ENCODE measurements around the gene TRIP6.

TRIP6 gene

GRCh38 chr7:100860702-100861615 lies 6.2 kb upstream of the TRIP6 start:
- TF ChIP-seq, protein P1, sequence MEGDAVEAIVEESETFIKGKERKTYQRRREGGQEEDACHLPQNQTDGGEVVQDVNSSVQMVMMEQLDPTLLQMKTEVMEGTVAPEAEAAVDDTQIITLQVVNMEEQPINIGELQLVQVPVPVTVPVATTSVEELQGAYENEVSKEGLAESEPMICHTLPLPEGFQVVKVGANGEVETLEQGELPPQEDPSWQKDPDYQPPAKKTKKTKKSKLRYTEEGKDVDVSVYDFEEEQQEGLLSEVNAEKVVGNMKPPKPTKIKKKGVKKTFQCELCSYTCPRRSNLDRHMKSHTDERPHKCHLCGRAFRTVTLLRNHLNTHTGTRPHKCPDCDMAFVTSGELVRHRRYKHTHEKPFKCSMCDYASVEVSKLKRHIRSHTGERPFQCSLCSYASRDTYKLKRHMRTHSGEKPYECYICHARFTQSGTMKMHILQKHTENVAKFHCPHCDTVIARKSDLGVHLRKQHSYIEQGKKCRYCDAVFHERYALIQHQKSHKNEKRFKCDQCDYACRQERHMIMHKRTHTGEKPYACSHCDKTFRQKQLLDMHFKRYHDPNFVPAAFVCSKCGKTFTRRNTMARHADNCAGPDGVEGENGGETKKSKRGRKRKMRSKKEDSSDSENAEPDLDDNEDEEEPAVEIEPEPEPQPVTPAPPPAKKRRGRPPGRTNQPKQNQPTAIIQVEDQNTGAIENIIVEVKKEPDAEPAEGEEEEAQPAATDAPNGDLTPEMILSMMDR (IDR thresholded peaks at IDR 0.05; ENCODE audit: low read depth, low read length), result no peak
- H3K4me3 ChIP-seq (ENCODE audit: low read depth, low read length), result no peak overlapping the region

DNA sequence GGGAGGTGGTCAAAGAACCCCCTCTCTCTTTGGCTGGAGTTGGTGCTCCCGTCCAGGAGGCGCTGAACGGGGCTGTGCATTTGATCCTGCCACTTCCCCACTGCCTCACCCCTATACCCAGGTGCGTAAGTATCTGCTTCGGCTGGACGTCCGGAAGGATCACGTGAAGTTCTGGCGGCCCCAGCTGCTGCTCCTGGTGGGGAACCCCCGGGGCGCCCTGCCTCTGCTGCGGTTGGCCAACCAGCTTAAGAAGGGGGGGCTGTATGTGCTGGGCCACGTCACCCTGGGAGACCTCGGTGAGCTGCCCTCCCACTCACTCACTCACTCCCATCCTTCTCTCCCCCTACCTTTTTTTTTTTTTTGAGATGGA lies 5.6 kb upstream of the TRIP6 start:
- no peak overlapping the region for H3K4me3 ChIP-seq (ENCODE audit: low read depth, low read length)
- TF ChIP-seq, protein P1 (IDR thresholded peaks at IDR 0.05; ENCODE audit: low read depth, low read length), result no peak

DNA sequence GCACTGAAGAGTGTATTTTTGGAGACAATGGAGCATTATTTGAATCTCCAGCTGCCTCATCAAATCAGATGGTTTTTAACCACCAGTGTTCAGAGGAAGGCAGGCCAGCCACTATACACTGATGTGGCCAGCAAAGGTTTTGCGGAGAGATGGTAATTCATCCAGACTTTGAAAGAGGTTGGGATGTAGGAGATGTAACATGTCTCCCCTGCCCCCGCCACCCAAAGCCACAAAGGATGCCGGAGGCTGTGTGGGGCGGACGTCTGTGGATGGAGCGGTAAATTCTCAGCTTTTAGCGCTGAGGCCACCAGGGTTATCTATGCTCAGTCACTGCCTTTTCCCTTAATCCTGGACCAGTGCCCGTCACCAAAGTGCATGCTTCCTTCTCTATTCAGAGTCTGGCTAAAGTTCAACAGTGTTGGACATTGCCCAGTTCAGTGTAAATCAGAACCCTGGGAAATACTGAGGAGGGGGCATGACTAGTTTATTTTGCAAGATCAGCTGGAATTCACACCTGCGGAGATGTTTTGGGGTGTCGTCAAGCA lies 3.7 kb upstream of the TRIP6 start:
- H3K4me3 ChIP-seq (ENCODE audit: low read depth, low read length), result no peak overlapping the region
- TF ChIP-seq, protein P1 (IDR thresholded peaks at IDR 0.05; ENCODE audit: low read depth, low read length), result no peak

- no peak overlapping the region for H3K4me3 ChIP-seq (ENCODE audit: low read depth, low read length)
Measured at GRCh38 chr7:100864263-100864845, 2.8 kb upstream of the TRIP6 start.

GRCh38 chr7:100865372-100865911 lies 1.7 kb upstream of the TRIP6 start:
- TF ChIP-seq, protein P1 (IDR thresholded peaks at IDR 0.05; ENCODE audit: low read depth, low read length), result no peak
- H3K4me3 ChIP-seq (ENCODE audit: low read depth, low read length), result no peak overlapping the region

More at GRCh38 chr7:100864263-100864845, 2.8 kb upstream of the TRIP6 start:
- TF ChIP-seq, protein P1 (IDR thresholded peaks at IDR 0.05; ENCODE audit: low read depth, low read length), result no peak

GRCh38 chr7:100865938-100866728 lies 1.1 kb upstream of the TRIP6 start:
- H3K4me3 ChIP-seq (ENCODE audit: low read depth, low read length), result no peak overlapping the region
- TF ChIP-seq, protein P1 (IDR thresholded peaks at IDR 0.05; ENCODE audit: low read depth, low read length), result no peak
